Activated CD8-positive, alpha-beta memory T cell treated with anti-CD3 and anti-CD28 coated beads for 4 hours (primary cell): ENCODE results near the gene SOCS4.

Experiments
- DNase-seq, 2 donors: peaks; one replicate each; pipeline ENCODE4 v3.0.0-alpha.2; 2020; ENCODE audit warnings: low read depth in 2 of 2

SOCS4 gene

GRCh38 chr14:55088356-55088755 lies 61.3 kb downstream of the SOCS4 start:
- DNase-seq, result no peak

- DNase-seq, result no peak
These were observed 65.3 kb downstream of the SOCS4 start for GRCh38 chr14:55092341-55092740.

- DNase-seq, result no peak
These were observed 67.5 kb downstream of the SOCS4 start for GRCh38 chr14:55094292-55095157.

GRCh38 chr14:55097881-55098560 lies 71.0 kb downstream of the SOCS4 start:
- DNase-seq, result peak in 1 of 2 donors; percentile 28

GRCh38 chr14:55098561-55098898 lies 71.5 kb downstream of the SOCS4 start:
- DNase-seq, result no peak
